GOT3 (cell line): ENCODE results near the gene NT5C1A.

Experiments used
- DNase-seq: peaks from one replicate; lab custom pipeline; 2025; ENCODE audit warnings: mixed read lengths; lab: John Stamatoyannopoulos, UW

NT5C1A gene

GRCh38 chr1:39689635-39690034, 17.7 kb upstream of the NT5C1A start:
- DNase-seq = no peak

- no peak for DNase-seq
These were observed 17.3 kb upstream of the NT5C1A start for GRCh38 chr1:39689214-39689613.

- DNase-seq = no peak
These were observed 16.8 kb upstream of the NT5C1A start for GRCh38 chr1:39688706-39689105.

GRCh38 chr1:39687243-39687642, 15.3 kb upstream of the NT5C1A start:
- no peak for DNase-seq

GRCh38 chr1:39685071-39685470, 13.2 kb upstream of the NT5C1A start:
- no peak for DNase-seq

- DNase-seq = no peak
These were observed 12.4 kb upstream of the NT5C1A start for GRCh38 chr1:39684313-39684664.

GRCh38 chr1:39683591-39684312, 11.8 kb upstream of the NT5C1A start:
- DNase-seq = no peak

GRCh38 chr1:39681999-39682398, 10.1 kb upstream of the NT5C1A start:
- no peak for DNase-seq

GRCh38 chr1:39681294-39681693, 9.4 kb upstream of the NT5C1A start:
- no peak for DNase-seq

- DNase-seq = no peak
These were observed 8.8 kb upstream of the NT5C1A start for GRCh38 chr1:39680751-39681150.

GRCh38 chr1:39679821-39680220, 7.9 kb upstream of the NT5C1A start:
- DNase-seq = no peak

- no peak for DNase-seq
These were observed 7.0 kb upstream of the NT5C1A start for GRCh38 chr1:39678889-39679288.

GRCh38 chr1:39677645-39678044, 5.7 kb upstream of the NT5C1A start:
- DNase-seq = no peak

GRCh38 chr1:39676948-39677548, 5.1 kb upstream of the NT5C1A start:
- DNase-seq = no peak

GRCh38 chr1:39675220-39675619, 3.3 kb upstream of the NT5C1A start:
- no peak for DNase-seq

- DNase-seq = no peak
These were observed 1.3 kb upstream of the NT5C1A start for GRCh38 chr1:39673215-39673614.

- no peak for DNase-seq
These were observed 642 bp upstream of the NT5C1A start for GRCh38 chr1:39672551-39672947.

GRCh38 chr1:39671433-39671792, 494 bp downstream of the NT5C1A start:
- no peak for DNase-seq

- no peak for DNase-seq
These were observed 1.2 kb downstream of the NT5C1A start for GRCh38 chr1:39670689-39671088.

GRCh38 chr1:39668894-39669293, 3.0 kb downstream of the NT5C1A start:
- no peak for DNase-seq

GRCh38 chr1:39668111-39668510, 3.8 kb downstream of the NT5C1A start:
- no peak for DNase-seq

- no peak for DNase-seq
These were observed 5.1 kb downstream of the NT5C1A start for GRCh38 chr1:39666772-39667171.

- no peak for DNase-seq
These were observed 8.3 kb downstream of the NT5C1A start for GRCh38 chr1:39663559-39663958.

GRCh38 chr1:39662861-39663260, 9.0 kb downstream of the NT5C1A start:
- DNase-seq = no peak
